ENCODE data around the gene P2RX3.

The P2RX3 gene

GRCh38 chr11:57376095-57377090 is 38.2 kb downstream of the P2RX3 start:
- DNase-seq = no peak

DNA sequence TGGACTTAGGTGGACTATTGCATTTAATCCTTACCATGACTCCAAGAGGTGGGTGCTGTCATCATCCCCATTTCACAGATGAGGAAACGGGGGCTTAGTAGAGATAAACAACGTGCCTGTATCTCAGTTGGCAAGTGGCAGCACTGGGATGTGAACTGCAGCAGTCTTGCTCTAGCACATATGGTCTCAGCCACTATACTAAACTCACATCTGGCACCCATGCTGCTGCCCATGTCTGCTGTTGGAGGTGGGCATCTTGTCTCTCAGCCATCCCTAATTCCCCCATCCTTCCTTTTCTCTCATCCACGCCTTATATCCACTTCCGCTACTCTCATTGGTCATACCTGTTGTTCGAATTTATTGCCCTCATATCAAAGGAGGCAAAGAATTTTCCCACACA is 39.0 kb downstream of the P2RX3 start:
- DNase-seq = no peak

DNA sequence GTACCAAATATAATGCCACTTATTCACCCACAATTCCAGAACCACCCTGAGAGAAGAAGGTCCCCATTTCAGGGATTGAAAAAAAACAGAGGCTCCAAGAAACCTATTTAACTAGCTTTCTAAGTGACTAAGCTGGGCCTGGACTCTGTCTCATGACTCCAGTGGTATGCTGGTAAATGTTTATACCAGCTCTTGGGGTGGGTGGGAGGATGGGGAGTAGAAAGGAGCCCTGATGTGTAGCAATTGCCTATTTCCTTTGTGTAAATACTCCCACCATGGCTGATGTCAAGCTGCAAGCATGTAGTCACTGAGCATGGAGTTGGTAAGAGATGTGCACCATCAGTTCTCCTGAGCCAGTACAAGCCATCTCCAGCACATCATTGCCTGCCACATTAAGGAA is 40.0 kb downstream of the P2RX3 start:
- no peak for DNase-seq

GRCh38 chr11:57379732-57380131 is 41.6 kb downstream of the P2RX3 start:
- DNase-seq = no peak

GRCh38 chr11:57380975-57381374 is 42.8 kb downstream of the P2RX3 start, which contains the start of gene PRG3:
PRG3 (minus strand) TSS chr11:57381150; CDS start chr11:57380708, 442 bp downstream.
- no peak for DNase-seq

DNA sequence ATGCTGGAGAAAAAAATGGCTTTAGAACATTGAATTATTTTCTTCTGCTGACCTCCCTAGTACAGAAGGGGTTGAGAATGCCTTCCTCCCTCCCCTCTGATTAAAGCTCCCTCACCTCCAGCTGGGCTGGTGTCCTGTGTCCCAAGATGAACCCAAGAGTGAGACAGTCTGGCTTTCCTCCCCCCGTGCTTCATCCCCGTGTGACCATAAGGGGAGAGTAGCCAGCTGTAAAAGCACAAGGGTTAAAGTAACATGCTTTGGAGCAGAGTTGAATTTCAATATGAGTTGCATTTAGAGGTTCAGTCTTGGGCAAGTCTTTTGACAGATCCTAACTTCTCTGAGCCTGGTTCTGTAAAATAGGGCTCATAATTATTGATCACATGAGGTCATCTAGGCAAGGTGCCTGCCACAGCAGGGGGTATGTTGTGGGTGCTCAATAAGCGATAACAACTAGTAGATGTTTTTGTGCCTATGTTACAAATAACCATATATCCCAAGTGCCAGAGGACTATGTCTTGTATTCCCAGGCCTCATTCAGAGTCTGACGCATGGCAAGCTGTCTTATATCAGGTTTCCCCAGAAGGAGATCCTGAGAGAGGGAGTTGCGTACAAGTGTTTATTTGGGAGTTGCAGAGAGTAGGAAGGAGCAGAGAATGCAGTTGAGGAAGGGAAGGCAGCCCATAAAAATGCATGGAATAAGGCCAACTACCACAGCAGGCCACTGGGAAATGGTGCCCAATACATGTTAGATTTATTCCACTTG is 48.2 kb downstream of the P2RX3 start:
- DNase-seq = no peak

- DNase-seq = no peak
Observed at GRCh38 chr11:57387289-57388030, 49.3 kb downstream of the P2RX3 start.

DNA sequence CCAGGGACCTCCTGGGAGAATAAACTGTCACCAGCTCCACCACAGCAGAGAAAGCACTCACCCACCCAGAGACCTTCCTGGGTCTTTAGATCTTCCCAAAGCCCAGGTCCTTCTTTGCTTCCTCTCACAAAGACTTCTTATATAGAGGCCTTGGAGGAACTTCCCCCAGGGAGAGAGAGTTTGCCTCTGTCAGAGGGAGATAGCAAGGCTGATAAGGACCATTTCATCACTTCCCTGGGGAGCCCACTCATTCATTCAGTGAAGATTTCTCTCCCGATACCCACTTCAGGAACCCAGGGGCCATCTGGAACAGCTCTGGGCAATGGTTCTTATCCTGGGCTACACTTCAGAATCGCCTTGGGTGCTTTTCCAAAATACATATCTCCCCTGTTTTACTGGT is 52.4 kb downstream of the P2RX3 start, which contains the start of gene PRG2:
Gene PRG2, minus strand, starts transcription at position 116 of the 400 bp plus-strand sequence. CDS start 706 bp downstream, outside the sequence.
- no peak for DNase-seq

GRCh38 chr11:57391111-57391510 is 53.0 kb downstream of the P2RX3 start:
- no peak for DNase-seq

- DNase-seq = no peak
Observed at GRCh38 chr11:57391539-57391938, 53.4 kb downstream of the P2RX3 start.

DNA sequence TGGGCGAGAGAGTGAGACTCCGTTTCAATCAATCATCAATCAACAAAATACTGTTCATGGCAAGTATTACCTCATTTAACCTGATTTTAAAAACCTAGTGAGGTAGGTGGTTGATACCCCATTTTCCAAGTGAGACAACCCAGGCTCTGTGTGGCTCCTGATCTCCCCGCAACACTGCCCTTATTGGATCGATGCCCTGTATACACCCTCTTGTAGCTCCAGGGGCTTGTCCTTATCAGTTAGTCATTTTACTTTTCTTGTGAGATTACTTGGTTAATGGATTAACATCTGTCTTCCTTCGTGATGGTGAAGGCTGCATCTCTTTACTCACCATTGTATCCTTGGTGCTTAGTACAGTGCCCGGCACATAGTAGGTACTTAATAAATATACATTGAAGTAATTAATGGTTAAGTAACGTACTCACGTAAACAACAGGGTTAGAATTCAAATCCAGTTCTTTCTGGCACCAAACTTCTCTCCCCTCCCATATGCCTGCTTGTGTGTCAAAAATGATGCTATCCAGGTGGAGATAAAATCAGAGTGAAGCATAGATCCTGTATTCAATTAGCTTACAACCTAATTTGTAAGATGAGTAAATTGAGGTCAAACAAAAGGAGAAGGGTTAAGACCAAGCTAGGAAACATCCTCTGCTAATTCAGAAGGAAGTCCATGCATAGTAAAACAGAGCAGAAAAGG is 54.1 kb downstream of the P2RX3 start:
- no peak for DNase-seq

DNA sequence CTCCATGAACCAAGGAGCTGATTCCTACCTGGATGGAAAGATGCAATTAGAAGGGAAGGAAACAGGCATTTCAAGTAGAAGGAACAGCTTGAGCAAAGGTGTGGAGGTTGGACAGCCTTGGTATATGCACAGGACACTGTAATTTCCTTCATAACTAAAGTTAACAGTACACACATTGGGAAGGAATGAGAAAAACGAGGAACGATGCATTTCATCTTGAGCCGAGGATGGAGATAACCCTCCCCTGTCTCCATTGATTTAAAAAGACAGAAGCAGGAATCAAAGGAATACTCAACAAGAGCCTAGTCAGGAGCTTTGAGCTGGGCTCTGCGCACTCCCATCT is 54.6 kb downstream of the P2RX3 start:
- DNase-seq = no peak

GRCh38 chr11:57394203-57394965 is 56.2 kb downstream of the P2RX3 start:
- no peak for DNase-seq

DNA sequence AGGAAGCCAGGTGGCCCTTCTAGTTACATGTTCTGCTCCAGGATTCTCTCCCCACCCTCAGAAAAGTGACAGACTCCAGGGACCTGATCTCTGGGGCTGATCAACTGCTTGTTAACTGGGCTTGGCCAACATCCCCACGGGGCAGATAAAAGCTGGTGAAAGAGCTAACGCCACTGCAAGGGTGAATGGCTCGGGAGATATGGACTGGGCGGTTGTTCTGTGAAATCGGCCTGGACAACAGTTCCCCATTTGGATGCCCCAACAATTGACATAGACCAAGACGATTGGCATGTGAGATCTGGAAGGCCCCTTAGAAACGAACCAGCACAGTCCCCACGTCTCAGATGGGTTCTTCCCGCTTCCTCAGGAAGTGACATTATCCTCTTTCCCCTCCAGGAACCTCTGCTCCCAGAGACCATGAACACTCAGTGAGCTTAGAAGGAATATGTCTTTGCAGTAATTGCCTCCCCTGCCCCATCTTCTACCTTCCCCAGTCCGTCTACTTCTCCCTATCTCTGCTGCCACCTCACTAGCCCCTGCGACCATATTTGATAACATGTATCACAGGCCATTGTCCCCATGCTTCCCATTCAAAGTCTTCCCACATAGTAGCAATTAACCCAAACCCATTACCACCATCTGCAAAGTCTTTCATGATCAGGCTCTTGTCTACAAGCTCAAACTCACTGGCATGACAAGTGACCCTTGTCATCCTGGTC is 57.9 kb downstream of the P2RX3 start:
- DNase-seq = no peak

DNA sequence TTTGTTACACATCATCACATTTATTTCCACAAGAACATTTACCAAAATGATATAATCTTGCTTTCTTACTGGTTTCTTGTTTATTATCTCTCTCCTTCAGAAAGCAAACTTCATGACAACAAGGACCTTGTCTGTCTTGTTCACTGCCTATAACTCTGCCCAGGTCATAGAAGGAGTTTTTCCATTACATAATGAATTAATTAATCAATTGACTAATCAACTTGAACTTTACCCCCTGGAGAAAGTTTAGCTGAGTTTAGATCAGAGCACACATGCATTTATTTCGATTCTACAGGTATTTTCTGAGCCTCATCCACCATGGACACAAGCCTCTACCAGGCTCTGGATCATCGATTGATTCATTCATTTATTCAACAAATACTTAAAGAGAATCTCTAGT is 58.6 kb downstream of the P2RX3 start:
- DNase-seq = no peak

DNA sequence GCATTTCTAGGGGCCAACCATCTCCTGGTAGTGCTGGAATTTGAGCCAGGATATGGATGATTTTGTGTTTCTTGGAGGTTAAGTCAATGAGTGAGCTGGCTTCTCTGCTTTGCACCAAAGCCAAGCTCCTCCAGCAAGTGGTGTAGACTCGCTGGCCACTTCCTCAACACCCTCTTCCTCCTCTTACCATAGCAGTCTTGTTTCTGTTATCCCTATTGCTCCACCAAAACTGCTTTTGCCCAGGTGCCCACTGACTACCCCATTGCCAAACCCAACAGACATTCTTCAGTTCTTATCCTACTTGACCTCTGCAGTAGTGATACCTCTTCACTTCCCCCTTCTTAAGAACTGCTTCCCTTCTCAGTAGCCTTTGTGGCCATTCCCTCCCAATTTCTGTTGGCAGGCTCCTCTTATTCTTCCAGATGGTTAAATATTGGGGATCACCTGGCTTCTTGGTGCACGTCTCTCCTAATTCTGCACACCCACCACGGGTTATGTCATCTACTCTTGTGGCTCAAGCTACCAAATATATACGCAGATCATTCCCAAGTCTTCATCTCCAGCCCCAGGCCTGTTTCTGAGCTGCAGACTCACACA is 59.3 kb downstream of the P2RX3 start:
- DNase-seq = no peak

- DNase-seq = no peak
Observed at GRCh38 chr11:57399221-57399620, 61.1 kb downstream of the P2RX3 start.

GRCh38 chr11:57399972-57400578 is 61.9 kb downstream of the P2RX3 start:
- no peak for DNase-seq

- DNase-seq = no peak
Observed at GRCh38 chr11:57402188-57403002, 64.2 kb downstream of the P2RX3 start.
